HEK293 (cell line): Measurements from ENCODE around the gene ZC3H10.
A peak's percentile ranks its signal among the peaks of the same experiment; 100 is the strongest.

Source experiments
- ELK4 ChIP-seq: IDR thresholded peaks from 2 replicates; pipeline ENCODE4 v1.6.1; 2011; ENCODE audit warnings: mild to moderate bottlenecking, low read depth, low read length, borderline replicate concordance
- GLI2 ChIP-seq: fragments of 450-650 bp; formaldehyde crosslinking; IDR thresholded peaks from 2 replicates; pipeline ENCODE4; 2017; ENCODE audit warnings: missing biosample characterization, missing genetic modification characterization, low read depth, borderline replicate concordance
- GLIS1 ChIP-seq: fragments of 450-650 bp; formaldehyde crosslinking; IDR thresholded peaks from 2 replicates; pipeline ENCODE4 v1.5.1; 2016; ENCODE audit warnings: missing biosample characterization, missing genetic modification characterization
- HOXA7 ChIP-seq: sonication (generic); formaldehyde crosslinking; IDR thresholded peaks from 2 replicates; pipeline ENCODE4 v1.8.1; 2022; ENCODE audit warnings: missing genetic modification reagents, borderline replicate concordance
- OSR2 ChIP-seq: fragments of 450-650 bp; formaldehyde crosslinking; IDR thresholded peaks from 2 replicates; pipeline ENCODE4 v1.5.1; 2016; ENCODE audit warnings: missing biosample characterization, missing genetic modification characterization
- TRIM28 ChIP-seq: IDR thresholded peaks from 2 replicates; pipeline ENCODE4 v1.6.1; 2011; ENCODE audit warnings: low read length, control low read depth, borderline replicate concordance
- YY2 ChIP-seq: fragments of 450-650 bp; formaldehyde crosslinking; IDR thresholded peaks from 2 replicates; pipeline ENCODE4 v1.5.1; 2016; ENCODE audit warnings: missing biosample characterization, missing genetic modification characterization
- ZBTB1 ChIP-seq: fragments of 450-650 bp; formaldehyde crosslinking; IDR thresholded peaks from 2 replicates; pipeline ENCODE4 v1.5.1; 2016; ENCODE audit warnings: missing biosample characterization, missing genetic modification characterization
- ZBTB11 ChIP-seq: fragments of 450-650 bp; formaldehyde crosslinking; conservative IDR thresholded peaks from 2 replicates; pipeline ENCODE4 v1.5.1; 2016; ENCODE audit warnings: low read depth, missing biosample characterization, missing genetic modification characterization
- ZBTB48 ChIP-seq: fragments of 450-650 bp; formaldehyde crosslinking; IDR thresholded peaks from 2 replicates; pipeline ENCODE4 v1.5.1; 2016; ENCODE audit warnings: missing biosample characterization, missing genetic modification characterization
- ZFP69B ChIP-seq: fragments of 450-650 bp; formaldehyde crosslinking; IDR thresholded peaks from 2 replicates; pipeline ENCODE4 v1.5.1; 2016; ENCODE audit warnings: missing biosample characterization, missing genetic modification characterization
- ZNF121 ChIP-seq: fragments of 450-650 bp; formaldehyde crosslinking; IDR thresholded peaks from 2 replicates; pipeline ENCODE4 v1.5.1; 2016; ENCODE audit warnings: missing biosample characterization, missing genetic modification characterization
- ZNF157 ChIP-seq: fragments of 450-650 bp; formaldehyde crosslinking; IDR thresholded peaks from 2 replicates; pipeline ENCODE4 v1.5.1; 2016; ENCODE audit warnings: missing biosample characterization, missing genetic modification characterization
- ZNF174 ChIP-seq: fragments of 450-650 bp; formaldehyde crosslinking; IDR thresholded peaks from 2 replicates; pipeline ENCODE4 v1.5.0; 2017; ENCODE audit warnings: missing biosample characterization, mild to moderate bottlenecking, missing genetic modification characterization
- ZNF184 ChIP-seq: fragments of 450-650 bp; IDR thresholded peaks from 2 replicates; pipeline ENCODE4 v1.5.1; 2018; ENCODE audit warnings: missing biosample characterization, mild to moderate bottlenecking, missing genetic modification characterization
- ZNF248 ChIP-seq: fragments of 450-650 bp; formaldehyde crosslinking; IDR thresholded peaks from 2 replicates; pipeline ENCODE4 v1.5.1; 2017; ENCODE audit warnings: missing biosample characterization, missing genetic modification characterization
- ZNF266 ChIP-seq: fragments of 450-650 bp; formaldehyde crosslinking; IDR thresholded peaks from 2 replicates; pipeline ENCODE4 v1.5.1; 2016; ENCODE audit warnings: missing biosample characterization, missing genetic modification characterization, low read depth
- ZNF274 ChIP-seq, 2 experiments: fragments of 200-500 bp in 1 of 2; fragments of 450-650 bp in 1 of 2; sonication (Bioruptor generic) in 1 of 2; formaldehyde crosslinking in 1 of 2; IDR thresholded peaks; 2 replicates each; pipeline versions ENCODE4 v1.5.1 to v1.6.1; 2014 to 2016; ENCODE audit warnings: borderline replicate concordance in 1 of 2, inconsistent platforms in 1 of 2, low read length in 1 of 2, missing biosample characterization in 1 of 2, missing genetic modification characterization in 1 of 2
- ZNF311 ChIP-seq: fragments of 450-650 bp; formaldehyde crosslinking; IDR thresholded peaks from 2 replicates; pipeline ENCODE4 v1.5.1; 2017; ENCODE audit warnings: missing biosample characterization, missing genetic modification characterization, borderline replicate concordance
- ZNF398 ChIP-seq: fragments of 450-650 bp; formaldehyde crosslinking; IDR thresholded peaks from 2 replicates; pipeline ENCODE4 v1.5.1; 2017; ENCODE audit warnings: missing biosample characterization, missing genetic modification characterization
- ZNF426 ChIP-seq: fragments of 450-650 bp; formaldehyde crosslinking; IDR thresholded peaks from 2 replicates; pipeline ENCODE4 v1.5.1; 2017; ENCODE audit warnings: missing biosample characterization, missing genetic modification characterization, mild to moderate bottlenecking, inconsistent platforms, moderate library complexity
- ZNF433 ChIP-seq: fragments of 450-650 bp; formaldehyde crosslinking; IDR thresholded peaks from 2 replicates; pipeline ENCODE4 v1.5.1; 2016; ENCODE audit warnings: missing biosample characterization, missing genetic modification characterization, low read depth
- ZNF514 ChIP-seq: fragments of 450-650 bp; formaldehyde crosslinking; IDR thresholded peaks from 2 replicates; pipeline ENCODE4 v1.5.1; 2016; ENCODE audit warnings: missing biosample characterization, missing genetic modification characterization
- ZNF544 ChIP-seq: fragments of 450-650 bp; formaldehyde crosslinking; IDR thresholded peaks from 2 replicates; pipeline ENCODE4 v1.5.0; 2017; ENCODE audit warnings: missing biosample characterization, missing genetic modification characterization
- ZNF561 ChIP-seq: fragments of 450-650 bp; IDR thresholded peaks from 2 replicates; pipeline ENCODE4 v1.5.1; 2018; ENCODE audit warnings: missing biosample characterization, missing genetic modification characterization, borderline replicate concordance
- ZNF585B ChIP-seq: fragments of 450-650 bp; formaldehyde crosslinking; IDR thresholded peaks from 2 replicates; pipeline ENCODE4 v1.5.1; 2016; ENCODE audit warnings: missing biosample characterization, missing genetic modification characterization
- ZNF645 ChIP-seq: fragments of 450-650 bp; formaldehyde crosslinking; IDR thresholded peaks from 2 replicates; pipeline ENCODE4; 2016; ENCODE audit warnings: missing biosample characterization, missing genetic modification characterization
- ZNF658 ChIP-seq: fragments of 450-650 bp; formaldehyde crosslinking; IDR thresholded peaks from 2 replicates; pipeline ENCODE4; 2016; ENCODE audit warnings: missing biosample characterization, missing genetic modification characterization
- ZNF660 ChIP-seq: fragments of 450-650 bp; IDR thresholded peaks from 2 replicates; pipeline ENCODE4 v1.5.1; 2018; ENCODE audit warnings: missing biosample characterization, mild to moderate bottlenecking, missing genetic modification characterization
- ZNF664 ChIP-seq: fragments of 450-650 bp; formaldehyde crosslinking; IDR thresholded peaks from 2 replicates; pipeline ENCODE4 v1.5.1; 2016; ENCODE audit warnings: missing biosample characterization, missing genetic modification characterization
- ZNF677 ChIP-seq: fragments of 450-650 bp; IDR thresholded peaks from 2 replicates; pipeline ENCODE4 v1.5.0; 2018; ENCODE audit warnings: missing biosample characterization, mild to moderate bottlenecking, missing genetic modification characterization, moderate library complexity
- ZNF777 ChIP-seq: fragments of 450-650 bp; formaldehyde crosslinking; IDR thresholded peaks from 2 replicates; pipeline ENCODE4 v1.5.1; 2017; ENCODE audit warnings: missing biosample characterization, missing genetic modification characterization, borderline replicate concordance
- ZNF837 ChIP-seq: fragments of 450-650 bp; formaldehyde crosslinking; IDR thresholded peaks from 2 replicates; pipeline ENCODE4 v1.5.1; 2016; ENCODE audit warnings: missing biosample characterization, missing genetic modification characterization

Gene ZC3H10

GRCh38 chr12:56117778-56118687, at the start of gene ZC3H10 (continued):
- TF ChIP-seq ZNF645 (tag by site-specific recombination) (0 out of 2 replicates have a peak, but pooled peaks have one; percentile 14), OSR2 (tag by site-specific recombination) (peak; percentile 42; the same call in 1 of the 2 replicates), ZNF248 (tag by site-specific recombination) (no peak), ZNF677 (tag by site-specific recombination) (no peak), ZBTB11 (peak; percentile 95), ZNF660 (tag by site-specific recombination) (peak; percentile 88), ZNF426 (tag by site-specific recombination) (no peak), ZNF433 (no peak), ZNF398 (tag by site-specific recombination) (no peak), ZFP69B (tag by site-specific recombination) (peak; percentile 23), ZBTB48 (tag by site-specific recombination) (peak; percentile 33; the same call in 1 of the 2 replicates), ZNF184 (tag by site-specific recombination) (no peak; the same call in 1 of the 2 replicates), ZNF658 (no peak), ZNF274 (IDR thresholded peaks at IDR 0.05; ENCODE audit: low read length) (no peak), ZNF274 (tag by site-specific recombination; IDR thresholded peaks at IDR 0.05; ENCODE audit: borderline replicate concordance) (no peak), ZNF266 (no peak), ZNF311 (tag by site-specific recombination) (no peak), ZBTB1 (tag by site-specific recombination) (peak; percentile 71; the same call in 1 of the 2 replicates), ZNF121 (no peak), ZNF157 (no peak), ELK4 (peak; percentile 60; the same call in 1 of the 2 replicates), ZNF544 (tag by site-specific recombination) (no peak), ZNF777 (no peak), ZNF837 (tag by site-specific recombination) (no peak), ZNF585B (tag by site-specific recombination) (no peak), YY2 (tag by site-specific recombination) (peak; percentile 39; the same call in 1 of the 2 replicates), GLI2 (tag by site-specific recombination) (no peak), ZNF514 (no peak), ZNF561 (peak; percentile 34), ZNF664 (tag by site-specific recombination) (no peak), HOXA7 (CRISPR knock-in tag) (no peak), GLIS1 (tag by site-specific recombination) (peak; percentile 84), ZNF174 (tag by site-specific recombination) (no peak), TRIM28 (peak; percentile 67; the same call in 1 of the 2 replicates)
